OCI-LY1 (cell line): ENCODE measurements around the gene OXTR.

Experiments used
- H2AFZ ChIP-seq: fragments of 200-600 bp; sonication (generic), shearing (Covaris generic); 2 replicates; pipeline ENCODE4 v1.6.0; 2014; ENCODE audit warnings: antibody characterized with exemption, mild to moderate bottlenecking, low read length
- H3F3A ChIP-seq: fragments of 200-600 bp; sonication (generic), shearing (Covaris generic); 2 replicates; pipeline ENCODE4 v1.6.0; 2014; ENCODE audit warnings: mild to moderate bottlenecking, antibody characterized with exemption, low read length, moderate library complexity; ENCODE audit not compliant: insufficient read depth
- H3K27ac ChIP-seq: fragments of 200-600 bp; sonication (generic); 2 replicates; pipeline ENCODE4 v1.5.1; 2014; ENCODE audit warnings: low read length, mixed run types, mild to moderate bottlenecking, low read depth; ENCODE audit not compliant: poor library complexity, severe bottlenecking
- H3K27me3 ChIP-seq: fragments of 200-600 bp; sonication (generic); 2 replicates; pipeline ENCODE4 v1.6.0; 2014; ENCODE audit warnings: antibody characterized with exemption, mild to moderate bottlenecking, low read length, moderate library complexity; ENCODE audit not compliant: insufficient read depth
- H3K36me3 ChIP-seq: fragments of 200-600 bp; sonication (generic); 2 replicates; pipeline ENCODE4 v1.6.1; 2014; ENCODE audit warnings: mild to moderate bottlenecking, antibody characterized with exemption, low read length, moderate library complexity, mixed read lengths; ENCODE audit not compliant: insufficient read depth
- H3K4me1 ChIP-seq: fragments of 200-600 bp; sonication (generic); 2 replicates; pipeline ENCODE4 v1.5.1; 2014; ENCODE audit warnings: mild to moderate bottlenecking, low read length, moderate library complexity; ENCODE audit not compliant: insufficient read depth, severe bottlenecking
- H3K4me2 ChIP-seq: fragments of 200-600 bp; sonication (generic), shearing (Covaris generic); 2 replicates; pipeline ENCODE4 v1.6.1; 2014; ENCODE audit warnings: low read length
- H3K4me3 ChIP-seq: fragments of 200-600 bp; sonication (generic); 2 replicates; pipeline ENCODE4 v1.5.1; 2014; ENCODE audit warnings: low read length, low read depth, mild to moderate bottlenecking, mixed read lengths; ENCODE audit not compliant: poor library complexity, severe bottlenecking
- H3K79me2 ChIP-seq: fragments of 200-600 bp; shearing (Covaris generic); 2 replicates; pipeline ENCODE4 v1.6.1; 2016; ENCODE audit warnings: mixed run types, low read length, mixed read lengths; ENCODE audit not compliant: insufficient read depth
- H3K9ac ChIP-seq: fragments of 200-600 bp; sonication (generic), shearing (Covaris generic); 2 replicates; pipeline ENCODE4 v1.6.1; 2014; ENCODE audit warnings: mild to moderate bottlenecking, low read length, mixed read lengths
- H3K9me2 ChIP-seq: fragments of 200-600 bp; sonication (generic), shearing (Covaris generic); 2 replicates; pipeline ENCODE4 v1.6.1; 2014; ENCODE audit warnings: low read depth, mild to moderate bottlenecking, low read length, mixed read lengths
- H3K9me3 ChIP-seq: fragments of 200-600 bp; shearing (Covaris generic); 2 replicates; pipeline ENCODE4 v1.6.1; 2014; ENCODE audit warnings: low read length, mixed read lengths
- H4K20me1 ChIP-seq: fragments of 200-600 bp; sonication (generic), shearing (Covaris generic); 2 replicates; pipeline ENCODE4 v1.6.0; 2016; ENCODE audit warnings: mild to moderate bottlenecking, low read length; ENCODE audit not compliant: insufficient read depth
- CTCF ChIP-seq: fragments of 200-600 bp; sonication (generic), shearing (Covaris generic); IDR thresholded peaks from 2 replicates; pipeline ENCODE4 v1.5.1; 2017; ENCODE audit warnings: mild to moderate bottlenecking, antibody characterized with exemption, low read length, moderate library complexity, mixed read lengths
- EZH2 ChIP-seq: fragments of 200-600 bp; sonication (generic), shearing (Covaris generic); IDR thresholded peaks from 2 replicates; pipeline ENCODE4 v1.8.0; 2017; ENCODE audit warnings: borderline replicate concordance, mixed run types, mild to moderate bottlenecking, antibody characterized with exemption, low read length, moderate library complexity, mixed read lengths

OXTR gene

GRCh38 chr3:8712908-8713255, 56.5 kb downstream of the OXTR start:
- Histone ChIP-seq H4K20me1 (no peaks in the 10 kb centered on the region), H3F3A (no peaks in the 10 kb centered on the region), H3K27ac (peak overlapping the region; percentile 63), H3K9me3 (no peaks in the 10 kb centered on the region), H3K4me1 (peaks cover 19% of the 10 kb centered on the region), H2AFZ (no peak overlapping the region), H3K4me2 (peak overlapping the region; percentile 37), H3K27me3 (no peaks in the 10 kb centered on the region), H3K9me2 (no peaks in the 10 kb centered on the region), H3K79me2 (no peaks in the 10 kb centered on the region), H3K4me3 (no peak overlapping the region), H3K9ac (peak overlapping the region; percentile 25; the same call in 1 of the 2 replicates), H3K36me3 (no peaks in the 10 kb centered on the region)
- TF ChIP-seq CTCF (no peak), EZH2 (no peak)

- Histone ChIP-seq H3K9me2 (no peaks in the 10 kb centered on the region), H4K20me1 (no peaks in the 10 kb centered on the region), H2AFZ (peak overlapping the region; percentile 58; the same call in 1 of the 2 replicates), H3K27me3 (no peaks in the 10 kb centered on the region), H3K79me2 (no peaks in the 10 kb centered on the region), H3K4me2 (peak overlapping the region; percentile 37), H3F3A (no peaks in the 10 kb centered on the region), H3K9ac (peak overlapping the region; percentile 26; the same call in 1 of the 2 replicates), H3K4me1 (peaks cover 19% of the 10 kb centered on the region), H3K4me3 (no peak overlapping the region), H3K9me3 (no peaks in the 10 kb centered on the region), H3K27ac (peak overlapping the region; percentile 63), H3K36me3 (no peaks in the 10 kb centered on the region)
- no peak for TF ChIP-seq CTCF
- no peak for TF ChIP-seq EZH2
Observed at GRCh38 chr3:8712045-8712907, 57.1 kb downstream of the OXTR start.

- H3K36me3 ChIP-seq, result no peaks in the 10 kb centered on the region; the same call in 1 of the 2 replicates
- H3K4me3 ChIP-seq, result no peak overlapping the region
- H3K4me1 ChIP-seq, result peaks cover 19% of the 10 kb centered on the region
- H2AFZ ChIP-seq, result no peak overlapping the region
- no peak overlapping the region for H3K9ac ChIP-seq
- H3K9me2 ChIP-seq, result no peaks in the 10 kb centered on the region
- no peaks in the 10 kb centered on the region for H3F3A ChIP-seq
- H3K4me2 ChIP-seq, result no peak overlapping the region
- no peaks in the 10 kb centered on the region for H3K79me2 ChIP-seq
- H3K9me3 ChIP-seq, result peaks cover 14% of the 10 kb centered on the region
- no peaks in the 10 kb centered on the region for H4K20me1 ChIP-seq
- TF ChIP-seq CTCF, result no peak
- TF ChIP-seq EZH2, result no peak
- H3K27me3 ChIP-seq, result no peaks in the 10 kb centered on the region
- H3K27ac ChIP-seq, result no peak overlapping the region
Observed at GRCh38 chr3:8709801-8710507, 59.5 kb downstream of the OXTR start.
